B cell (primary cell): Measurements from ENCODE around the gene SLC35E2B. TPM values are rescaled to one million over a fixed set of nuclear protein-coding genes. Genes with fewer than 3 reads are reported as not detected.

Experiments used
- ATAC-seq: fragments of 200-7000 bp; cut with Tn5 transposase; one replicate; pipeline ENCODE4 v1.10.0; 2021; ENCODE audit warnings: low read depth, mild to moderate bottlenecking, moderate number of reproducible peaks, moderate library complexity
- CTCF ChIA-PET: fragments of 350-600 bp; sonication (Branson Sonifier 250); formaldehyde crosslinking; loops from one replicate; lab custom pipeline; 2021; ENCODE audit warnings: antibody characterized with exemption, inconsistent platforms; lab: Charles Lee
- POLR2A ChIA-PET: fragments of 350-600 bp; sonication (Branson Sonifier 250); formaldehyde crosslinking; loops from one replicate; lab custom pipeline; 2021; ENCODE audit warnings: antibody characterized with exemption; lab: Charles Lee
- DNase-seq: peaks from one replicate; pipeline ENCODE4 v3.0.0; 2013
- H2AFZ ChIP-seq: 2 replicates; pipeline ENCODE4 v1.6.1; 2012; ENCODE audit warnings: mild to moderate bottlenecking, low read depth, low read length; ENCODE audit not compliant: insufficient read depth, poor library complexity, severe bottlenecking
- H3K27ac ChIP-seq, 2 donors: 1 replicate in 1 of 2; 2 replicates in 1 of 2; pipeline ENCODE4 v1.5.1; 2012 to 2013; ENCODE audit warnings: low read length in 2 of 2, mild to moderate bottlenecking in 2 of 2, moderate library complexity in 1 of 2
- H3K27me3 ChIP-seq, 4 experiments: fragments of 200-600 bp in 1 of 4; sonication (generic) in 1 of 4; replicated peaks in 1 of 4; 1 replicate in 2 of 4; 2 replicates in 2 of 4; pipeline versions ENCODE4 v1.6.1 to v1.7.0; 2013 to 2016; ENCODE audit warnings: low read length in 3 of 4, mild to moderate bottlenecking in 2 of 4, mixed read lengths in 1 of 4, moderate library complexity in 1 of 4; ENCODE audit not compliant: insufficient read depth in 4 of 4, control insufficient read depth in 3 of 4; ENCODE audit errors: control extremely low read depth in 1 of 4
- H3K36me3 ChIP-seq, 2 experiments: replicated peaks in 1 of 2; 1 replicate in 1 of 2; 2 replicates in 1 of 2; pipeline versions ENCODE4 v1.6.1 to v1.7.1; 2013; ENCODE audit warnings: low read length in 1 of 2; ENCODE audit not compliant: insufficient read depth in 2 of 2, control insufficient read depth in 1 of 2; ENCODE audit errors: control extremely low read depth in 1 of 2, extremely low read depth in 1 of 2
- H3K4me1 ChIP-seq, 2 donors: fragments of 200-600 bp in 1 of 2; sonication (generic) in 1 of 2; 1 replicate in 1 of 2; 2 replicates in 1 of 2; pipeline versions ENCODE4 v1.5.1 to v1.6.1; 2013 to 2017; ENCODE audit warnings: low read length in 2 of 2; ENCODE audit not compliant: control insufficient read depth in 2 of 2, insufficient read depth in 2 of 2
- H3K4me2 ChIP-seq: replicated peaks from 2 replicates; pipeline ENCODE3; 2012; ENCODE audit warnings: mild to moderate bottlenecking, low read depth, low read length; ENCODE audit not compliant: poor library complexity, severe bottlenecking
- H3K4me3 ChIP-seq, 5 experiments: fragments of 200-600 bp in 1 of 5; sonication (generic) in 1 of 5; 1 replicate in 3 of 5; 2 replicates in 2 of 5; pipeline versions ENCODE4 v1.5.1 to v1.7.0; 2011 to 2016; ENCODE audit warnings: low read length in 4 of 5, mild to moderate bottlenecking in 4 of 5, low read depth in 2 of 5, control low read depth in 1 of 5, moderate library complexity in 1 of 5; ENCODE audit not compliant: insufficient read depth in 1 of 5; ENCODE audit errors: control extremely low read depth in 1 of 5, extremely low read depth in 1 of 5
- H3K79me2 ChIP-seq: fragments of 200-600 bp; sonication (generic); one replicate; pipeline ENCODE4 v1.6.0; 2016; ENCODE audit warnings: low read length; ENCODE audit not compliant: control insufficient read depth, insufficient read depth
- H3K9ac ChIP-seq: fragments of 200-600 bp; sonication (generic); 2 replicates; pipeline ENCODE4 v1.6.1; 2017; ENCODE audit warnings: mild to moderate bottlenecking, low read length, moderate library complexity
- H3K9me3 ChIP-seq, 3 donors: one replicate each; pipeline versions ENCODE4 v1.6.1 to v1.7.1; 2013; ENCODE audit warnings: low read length in 2 of 3; ENCODE audit not compliant: control insufficient read depth in 2 of 3, insufficient read depth in 1 of 3; ENCODE audit errors: control extremely low read depth in 1 of 3
- H4K20me1 ChIP-seq: 2 replicates; pipeline ENCODE4 v1.6.0; 2012; ENCODE audit warnings: mild to moderate bottlenecking, low read length; ENCODE audit not compliant: insufficient read depth, control insufficient read depth, poor library complexity, severe bottlenecking
- H3K27ac Mint-ChIP-seq: one replicate; pipeline ENCODE4 v1.8.0; 2021; ENCODE audit warnings: mixed read lengths
- H3K27me3 Mint-ChIP-seq: one replicate; pipeline ENCODE4 v1.8.0; 2021; ENCODE audit warnings: mixed read lengths
- H3K4me1 Mint-ChIP-seq: one replicate; pipeline ENCODE4 v1.8.0; 2021; ENCODE audit warnings: mixed read lengths
- H3K4me3 Mint-ChIP-seq: one replicate; pipeline ENCODE4 v1.8.0; 2021; ENCODE audit warnings: mixed read lengths
- H3K9me3 Mint-ChIP-seq: one replicate; pipeline ENCODE4 v1.8.0; 2022; ENCODE audit warnings: mixed read lengths; ENCODE audit not compliant: insufficient read depth
- EZH2 ChIP-seq: IDR thresholded peaks from 2 replicates; pipeline ENCODE4 v1.6.1; 2012; ENCODE audit warnings: borderline replicate concordance, low read depth, mild to moderate bottlenecking, moderate library complexity, low read length; ENCODE audit not compliant: insufficient read depth, poor library complexity, severe bottlenecking
- WGBS: methylation state at CpG from one replicate; pipeline ENCODE4 v1.1.5; 2013; ENCODE audit warnings: missing lambda C conversion rate; ENCODE audit not compliant: insufficient coverage; 5-methylcytosine and 5-hydroxymethylcytosine counted together
- intact Hi-C: fragments of 100-400 bp; cut with micrococcal nuclease; formaldehyde crosslinking; loops from one replicate; pipeline ENCODE4 v1.10.0; 2022
- polyA plus RNA-seq: library from polyadenylated mRNA; depleted of rRNA; stranded (reverse); fragments of >200 nt; gene quantifications from 2 replicates; pipeline ENCODE4 v1.2.3, GENCODE V29; 2012
- total RNA-seq, 2 donors: library from RNA; stranded (reverse); fragments of 120-200 nt in 1 of 2; gene quantifications; 1 replicate in 1 of 2; 2 replicates in 1 of 2; pipeline versions ENCODE4 v1.2.3 to v1.2.4, GENCODE V29; 2013 to 2022
- TF ChIP-seq, protein P1 (sequence below): fragments of 200-600 bp; IDR thresholded peaks from one replicate; pipeline ENCODE4 v1.8.0; 2022; ENCODE audit warnings: antibody characterized with exemption, mild to moderate bottlenecking

Gene SLC35E2B
- total and polyA plus RNA-seq, 2 donors (not counting 1 experiment from before 2014, with no cell fraction given): 64.4 to 107 TPM

DNA sequence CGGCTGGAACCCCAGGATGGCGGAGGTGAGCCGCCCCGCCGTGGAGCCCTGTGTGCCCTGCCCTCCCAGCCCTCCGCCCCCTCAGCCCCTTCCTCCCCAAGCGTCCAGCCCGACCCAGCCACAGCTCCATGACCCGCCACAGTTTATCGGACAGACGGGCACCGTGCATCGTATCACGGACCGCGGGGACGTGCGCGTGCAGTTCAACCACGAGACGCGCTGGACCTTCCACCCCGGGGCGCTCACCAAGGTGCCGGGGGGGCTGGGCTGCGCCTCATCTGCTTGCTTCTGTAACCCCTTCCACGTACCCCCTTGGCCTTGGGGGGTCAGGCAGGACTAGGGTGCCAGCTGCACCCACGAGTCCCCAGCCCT, 67.2 kb downstream of the SLC35E2B start:
- TF ChIP-seq, protein P1, sequence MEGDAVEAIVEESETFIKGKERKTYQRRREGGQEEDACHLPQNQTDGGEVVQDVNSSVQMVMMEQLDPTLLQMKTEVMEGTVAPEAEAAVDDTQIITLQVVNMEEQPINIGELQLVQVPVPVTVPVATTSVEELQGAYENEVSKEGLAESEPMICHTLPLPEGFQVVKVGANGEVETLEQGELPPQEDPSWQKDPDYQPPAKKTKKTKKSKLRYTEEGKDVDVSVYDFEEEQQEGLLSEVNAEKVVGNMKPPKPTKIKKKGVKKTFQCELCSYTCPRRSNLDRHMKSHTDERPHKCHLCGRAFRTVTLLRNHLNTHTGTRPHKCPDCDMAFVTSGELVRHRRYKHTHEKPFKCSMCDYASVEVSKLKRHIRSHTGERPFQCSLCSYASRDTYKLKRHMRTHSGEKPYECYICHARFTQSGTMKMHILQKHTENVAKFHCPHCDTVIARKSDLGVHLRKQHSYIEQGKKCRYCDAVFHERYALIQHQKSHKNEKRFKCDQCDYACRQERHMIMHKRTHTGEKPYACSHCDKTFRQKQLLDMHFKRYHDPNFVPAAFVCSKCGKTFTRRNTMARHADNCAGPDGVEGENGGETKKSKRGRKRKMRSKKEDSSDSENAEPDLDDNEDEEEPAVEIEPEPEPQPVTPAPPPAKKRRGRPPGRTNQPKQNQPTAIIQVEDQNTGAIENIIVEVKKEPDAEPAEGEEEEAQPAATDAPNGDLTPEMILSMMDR: no peak
- no peak for TF ChIP-seq EZH2
- no peaks in the 10 kb centered on the region for H3K27me3 ChIP-seq
- H3K27ac ChIP-seq: no peak overlapping the region
- no peaks in the 10 kb centered on the region for H3K36me3 ChIP-seq
- H3K9me3 ChIP-seq: no peaks in the 10 kb centered on the region
- DNase-seq: no peak
- H3K9me3 Mint-ChIP-seq: no peaks in the 10 kb centered on the region
- H3K4me3 Mint-ChIP-seq: no peak overlapping the region
- peaks cover 5% of the 10 kb centered on the region for H4K20me1 ChIP-seq
- H3K9ac ChIP-seq: no peak overlapping the region
- POLR2A ChIA-PET: no interaction called here
- H3K4me2 ChIP-seq: no peak overlapping the region
- intact Hi-C loops: no loop called here
- H3K27me3 Mint-ChIP-seq: peaks cover 3% of the 10 kb centered on the region
- 98% methylated on average over 25 of the region's 28 CpGs for WGBS
- H3K79me2 ChIP-seq: no peaks in the 10 kb centered on the region
- no peak overlapping the region for H3K4me3 ChIP-seq
- peaks cover 0 to 8% of the 10 kb centered on the region in 2 donors for H3K4me1 ChIP-seq
- H3K27ac Mint-ChIP-seq: no peak overlapping the region
- CTCF ChIA-PET: interaction anchor here (0.6 kb wide), 1 partner anchor 56 kb away, joined by 3 read pairs; no protein-coding TSS in a partner anchor
- no peak overlapping the region for H2AFZ ChIP-seq
- no peak for ATAC-seq
- peaks cover 4% of the 10 kb centered on the region for H3K4me1 Mint-ChIP-seq

DNA sequence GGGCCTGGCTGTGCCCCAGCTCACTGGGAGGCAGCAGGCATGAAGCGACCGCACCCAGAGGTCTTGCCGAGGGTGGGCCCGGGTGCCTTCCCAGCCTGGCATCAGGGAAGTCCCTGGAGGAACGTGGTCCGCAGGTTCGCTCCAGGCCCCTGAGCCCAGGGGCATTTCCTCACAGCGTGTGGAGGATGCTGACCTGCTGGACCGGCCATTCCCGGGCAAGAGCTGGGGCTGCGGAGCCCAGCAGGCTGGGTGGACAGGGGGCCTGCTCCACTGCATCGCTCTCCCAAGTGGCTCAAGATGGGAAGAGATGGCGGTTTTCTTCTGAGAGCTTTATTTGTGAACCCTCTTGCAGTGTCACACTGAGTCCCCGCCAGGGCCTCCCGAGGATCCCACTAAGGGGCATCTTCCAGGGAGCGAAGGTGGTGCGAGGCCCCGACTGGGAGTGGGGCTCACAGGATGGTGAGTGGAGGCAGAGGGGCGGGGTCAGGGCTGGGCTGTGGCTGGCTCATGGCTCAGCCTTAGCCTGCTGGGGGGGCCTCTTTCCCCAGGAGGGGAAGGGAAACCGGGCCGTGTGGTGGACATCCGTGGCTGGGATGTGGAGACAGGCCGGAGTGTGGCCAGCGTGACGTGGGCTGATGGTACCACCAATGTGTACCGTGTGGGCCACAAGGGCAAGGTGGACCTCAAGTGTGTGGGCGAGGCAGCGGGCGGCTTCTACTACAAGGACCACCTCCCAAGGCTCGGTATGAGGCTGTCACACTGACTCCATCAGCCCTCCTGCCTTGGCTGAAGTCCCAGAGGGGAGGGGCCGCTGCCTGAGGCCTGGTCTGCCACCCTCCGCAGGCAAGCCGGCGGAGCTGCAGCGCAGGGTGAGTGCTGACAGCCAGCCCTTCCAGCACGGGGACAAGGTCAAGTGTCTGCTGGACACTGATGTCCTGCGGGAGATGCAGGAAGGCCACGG, 67.9 kb downstream of the SLC35E2B start:
- Histone ChIP-seq H4K20me1 (peaks cover 9% of the 10 kb centered on the region), H3K4me2 (no peak overlapping the region), H3K4me3 (no peak overlapping the region), H2AFZ (no peak overlapping the region), H3K9me3 (no peaks in the 10 kb centered on the region), H3K27me3 (no peaks in the 10 kb centered on the region), H3K36me3 (no peaks in the 10 kb centered on the region), H3K79me2 (peaks cover 4% of the 10 kb centered on the region), H3K4me1 (peaks cover 0 to 8% of the 10 kb centered on the region in 2 donors), H3K27ac (no peak overlapping the region), H3K9ac (no peak overlapping the region)
- H3K9me3 Mint-ChIP-seq: no peaks in the 10 kb centered on the region
- intact Hi-C loops: no loop called here
- no peak overlapping the region for H3K27ac Mint-ChIP-seq
- DNase-seq (no peak), ATAC-seq (no peak)
- 91% methylated on average over 38 of the region's 38 CpGs for WGBS
- H3K27me3 Mint-ChIP-seq: no peaks in the 10 kb centered on the region
- POLR2A ChIA-PET: no interaction called here
- CTCF ChIA-PET: interaction anchor here (0.6 kb wide), 1 partner anchor 56 kb away, joined by 3 read pairs; no protein-coding TSS in a partner anchor
- peaks cover 2% of the 10 kb centered on the region for H3K4me1 Mint-ChIP-seq
- TF ChIP-seq, protein P1: no peak
- no peak for TF ChIP-seq EZH2
- H3K4me3 Mint-ChIP-seq: no peak overlapping the region
